NB4 (cell line): ENCODE measurements around the gene RNASE13.

Experiments
- DNase-seq: peaks from one replicate; pipeline ENCODE4 v3.0.0; 2010; ENCODE audit warnings: low read depth
- H3K4me3 ChIP-seq: one replicate; pipeline ENCODE4 v1.5.1; 2011; ENCODE audit warnings: mild to moderate bottlenecking, low read depth, low read length, moderate library complexity
- MYC ChIP-seq: IDR thresholded peaks from 2 replicates; pipeline ENCODE4 v1.6.1; 2011; ENCODE audit warnings: low read depth, low read length
- POLR2A ChIP-seq: IDR thresholded peaks from 2 replicates; pipeline ENCODE4 v1.6.1; 2011; ENCODE audit warnings: mild to moderate bottlenecking; ENCODE audit not compliant: insufficient read length; ENCODE audit errors: extremely low read depth
- TF ChIP-seq, protein P1 (sequence below): IDR thresholded peaks from 2 replicates; pipeline ENCODE4 v1.6.1; 2011; ENCODE audit warnings: low read depth, low read length
- TF ChIP-seq, protein P2 (sequence below): IDR thresholded peaks from one replicate; pipeline ENCODE4 v1.5.1; 2012; ENCODE audit warnings: low read depth, low read length

The RNASE13 gene, protein sequence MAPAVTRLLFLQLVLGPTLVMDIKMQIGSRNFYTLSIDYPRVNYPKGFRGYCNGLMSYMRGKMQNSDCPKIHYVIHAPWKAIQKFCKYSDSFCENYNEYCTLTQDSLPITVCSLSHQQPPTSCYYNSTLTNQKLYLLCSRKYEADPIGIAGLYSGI

DNA sequence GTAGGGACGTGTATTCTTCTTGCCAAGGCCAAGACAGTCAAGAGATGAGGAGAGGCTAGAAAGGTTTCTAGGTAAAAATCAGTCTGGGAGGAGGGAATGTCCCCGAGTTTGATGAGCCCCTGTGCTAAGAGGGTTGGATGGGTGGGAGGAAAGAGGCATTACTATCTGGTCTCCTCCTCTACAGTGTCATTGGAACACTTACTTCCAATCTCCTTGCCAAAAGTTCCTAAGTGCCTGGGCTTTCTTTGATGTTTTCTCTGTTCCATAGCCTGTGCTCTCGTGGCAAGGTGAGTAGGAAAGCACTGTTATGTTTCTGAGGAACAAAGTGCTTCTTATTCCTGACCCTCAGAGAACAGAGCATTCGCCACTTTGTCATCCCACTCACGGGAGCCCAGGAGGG is at the start of gene RNASE13:
TSS of gene RNASE13 (minus strand) at position 101 of the 400 bp plus-strand sequence. CDS start 519 bp downstream, outside the sequence.
- TF ChIP-seq, protein P1, sequence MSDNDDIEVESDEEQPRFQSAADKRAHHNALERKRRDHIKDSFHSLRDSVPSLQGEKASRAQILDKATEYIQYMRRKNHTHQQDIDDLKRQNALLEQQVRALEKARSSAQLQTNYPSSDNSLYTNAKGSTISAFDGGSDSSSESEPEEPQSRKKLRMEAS = no peak
- TF ChIP-seq, protein P2, sequence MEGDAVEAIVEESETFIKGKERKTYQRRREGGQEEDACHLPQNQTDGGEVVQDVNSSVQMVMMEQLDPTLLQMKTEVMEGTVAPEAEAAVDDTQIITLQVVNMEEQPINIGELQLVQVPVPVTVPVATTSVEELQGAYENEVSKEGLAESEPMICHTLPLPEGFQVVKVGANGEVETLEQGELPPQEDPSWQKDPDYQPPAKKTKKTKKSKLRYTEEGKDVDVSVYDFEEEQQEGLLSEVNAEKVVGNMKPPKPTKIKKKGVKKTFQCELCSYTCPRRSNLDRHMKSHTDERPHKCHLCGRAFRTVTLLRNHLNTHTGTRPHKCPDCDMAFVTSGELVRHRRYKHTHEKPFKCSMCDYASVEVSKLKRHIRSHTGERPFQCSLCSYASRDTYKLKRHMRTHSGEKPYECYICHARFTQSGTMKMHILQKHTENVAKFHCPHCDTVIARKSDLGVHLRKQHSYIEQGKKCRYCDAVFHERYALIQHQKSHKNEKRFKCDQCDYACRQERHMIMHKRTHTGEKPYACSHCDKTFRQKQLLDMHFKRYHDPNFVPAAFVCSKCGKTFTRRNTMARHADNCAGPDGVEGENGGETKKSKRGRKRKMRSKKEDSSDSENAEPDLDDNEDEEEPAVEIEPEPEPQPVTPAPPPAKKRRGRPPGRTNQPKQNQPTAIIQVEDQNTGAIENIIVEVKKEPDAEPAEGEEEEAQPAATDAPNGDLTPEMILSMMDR = no peak
- TF ChIP-seq POLR2A = no peak
- no peak for TF ChIP-seq MYC
- DNase-seq = no peak
- no peak within 1 kb of the TSS for H3K4me3 ChIP-seq

DNA sequence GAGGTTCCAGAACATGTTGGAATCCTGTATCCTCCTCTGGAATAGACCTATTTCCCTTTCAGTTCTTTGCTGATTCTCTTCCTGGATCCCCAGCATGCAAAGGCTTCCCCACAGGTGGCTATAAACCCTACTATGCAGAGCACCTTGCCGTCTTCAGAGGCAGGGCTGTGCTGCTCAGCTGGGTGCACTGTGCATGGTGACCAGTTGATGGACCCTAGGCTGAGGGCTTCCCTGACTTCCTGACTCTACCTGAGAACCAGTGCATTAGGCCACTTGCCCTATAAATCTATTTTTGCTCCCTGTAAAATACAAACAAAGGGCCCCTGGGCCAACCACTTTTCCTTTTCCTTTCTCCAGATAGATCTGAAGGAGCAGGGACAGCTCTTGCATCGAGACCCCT is 49.8 kb upstream of the RNASE13 start:
- no peak for DNase-seq
- H3K4me3 ChIP-seq = no peak overlapping the region
- TF ChIP-seq, protein P1 = no peak
- TF ChIP-seq MYC (no peak), POLR2A (no peak)
- TF ChIP-seq, protein P2 = no peak

DNA sequence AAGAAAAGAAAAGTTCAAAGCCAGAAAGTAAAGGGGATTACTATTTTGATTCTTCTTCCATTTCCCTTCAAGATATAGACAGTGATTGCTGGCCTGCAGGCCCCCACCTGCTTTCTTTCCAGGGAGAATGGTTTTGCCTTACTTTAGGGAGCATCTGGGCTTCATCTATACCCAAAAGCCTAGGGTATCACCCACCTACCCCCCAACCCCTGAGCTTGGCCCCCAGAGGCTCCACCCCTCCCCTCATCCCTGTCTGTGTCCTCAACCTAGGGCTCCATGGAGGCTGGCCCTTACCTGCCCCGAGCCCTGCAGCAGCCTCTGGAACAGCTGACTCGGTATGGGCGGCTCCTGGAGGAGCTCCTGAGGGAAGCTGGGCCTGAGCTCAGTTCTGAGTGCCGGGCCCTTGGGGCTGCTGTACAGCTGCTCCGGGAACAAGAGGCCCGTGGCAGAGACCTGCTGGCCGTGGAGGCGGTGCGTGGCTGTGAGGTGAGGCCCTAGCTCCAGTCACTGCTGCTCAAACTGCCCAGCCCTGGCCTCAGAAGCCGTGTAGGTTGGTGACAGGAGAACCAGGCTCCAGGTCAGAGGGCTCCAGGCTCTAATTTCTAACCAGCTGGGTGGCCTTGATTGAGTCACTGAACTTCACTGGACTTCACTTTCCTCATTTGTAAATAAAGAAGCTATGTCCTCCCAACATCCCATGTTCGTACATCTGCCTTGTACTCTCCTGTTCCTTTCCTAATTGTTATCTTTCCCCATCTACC is 49.1 kb upstream of the RNASE13 start:
- TF ChIP-seq MYC = no peak
- TF ChIP-seq, protein P1 = no peak
- TF ChIP-seq, protein P2 = no peak
- no peak overlapping the region for H3K4me3 ChIP-seq
- DNase-seq = no peak

DNA sequence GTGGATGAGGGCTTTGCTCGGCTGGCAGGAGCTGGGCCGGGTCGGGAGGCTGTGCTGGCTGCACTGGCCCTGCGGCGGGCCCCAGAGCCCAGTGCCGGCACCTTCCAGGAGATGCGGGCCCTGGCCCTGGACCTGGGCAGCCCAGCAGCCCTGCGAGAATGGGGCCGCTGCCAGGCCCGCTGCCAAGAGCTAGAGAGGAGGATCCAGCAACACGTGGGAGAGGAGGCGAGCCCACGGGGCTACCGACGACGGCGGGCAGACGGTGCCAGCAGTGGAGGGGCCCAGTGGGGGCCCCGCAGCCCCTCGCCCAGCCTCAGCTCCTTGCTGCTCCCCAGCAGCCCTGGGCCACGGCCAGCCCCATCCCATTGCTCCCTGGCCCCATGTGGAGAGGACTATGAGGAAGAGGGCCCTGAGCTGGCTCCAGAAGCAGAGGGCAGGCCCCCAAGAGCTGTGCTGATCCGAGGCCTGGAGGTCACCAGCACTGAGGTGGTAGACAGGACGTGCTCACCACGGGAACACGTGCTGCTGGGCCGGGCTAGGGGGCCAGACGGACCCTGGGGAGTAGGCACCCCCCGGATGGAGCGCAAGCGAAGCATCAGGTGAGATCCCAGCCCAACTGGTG is 47.0 kb upstream of the RNASE13 start:
- H3K4me3 ChIP-seq = no peak overlapping the region
- no peak for TF ChIP-seq POLR2A
- TF ChIP-seq MYC = no peak
- TF ChIP-seq, protein P2 = no peak
- TF ChIP-seq, protein P1 = no peak
- no peak for DNase-seq

DNA sequence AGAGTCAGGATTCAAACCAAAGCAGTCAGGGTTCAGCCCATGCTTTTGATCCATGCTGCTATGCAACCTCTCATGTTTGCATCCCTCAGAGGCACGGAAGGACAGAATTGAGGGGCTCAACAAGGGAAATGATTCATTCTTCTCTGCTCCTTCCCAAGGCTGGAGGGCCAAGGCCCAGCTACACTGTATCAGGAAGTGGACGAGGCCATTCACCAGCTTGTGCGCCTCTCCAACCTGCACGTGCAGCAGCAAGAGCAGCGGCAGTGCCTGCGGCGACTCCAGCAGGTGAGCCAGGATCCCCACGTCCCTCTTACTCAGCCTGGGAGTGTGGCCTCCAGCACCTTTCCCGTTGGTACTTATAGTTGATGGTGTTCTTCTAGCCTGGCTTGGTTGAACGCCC is 44.1 kb upstream of the RNASE13 start:
- DNase-seq = no peak
- TF ChIP-seq, protein P1 = no peak
- TF ChIP-seq POLR2A (no peak), MYC (no peak)
- TF ChIP-seq, protein P2 = no peak
- no peak overlapping the region for H3K4me3 ChIP-seq
